ENCODE measurements around the gene MAFB. TPM values are rescaled to one million over a fixed set of nuclear protein-coding genes. Genes with fewer than 3 reads are reported as not detected.

Gene MAFB
- total RNA-seq, 1 experiment from 2014 or later, result 0.97 TPM

DNA sequence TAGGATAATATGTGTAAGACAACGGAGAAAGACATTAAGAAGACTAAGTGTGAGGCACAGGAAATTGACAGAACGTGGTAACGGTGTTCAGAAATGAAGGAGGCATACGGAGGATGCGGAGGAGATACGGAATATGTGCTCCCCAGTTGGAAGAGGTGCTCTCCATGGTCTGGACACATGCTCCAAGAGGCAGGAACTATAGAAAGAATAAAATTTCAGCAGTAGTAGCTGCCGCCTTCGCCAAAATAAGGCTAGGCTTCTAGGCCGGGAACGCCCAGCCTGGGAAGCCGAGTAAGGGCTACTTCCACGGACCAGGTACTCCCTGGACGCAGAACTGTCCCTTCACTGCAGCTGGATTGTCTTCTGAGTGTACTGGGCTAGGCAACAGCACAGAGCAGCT, 7.4 kb downstream of the MAFB start:
- no peak for DNase-seq (ENCODE audit: low read depth)

DNA sequence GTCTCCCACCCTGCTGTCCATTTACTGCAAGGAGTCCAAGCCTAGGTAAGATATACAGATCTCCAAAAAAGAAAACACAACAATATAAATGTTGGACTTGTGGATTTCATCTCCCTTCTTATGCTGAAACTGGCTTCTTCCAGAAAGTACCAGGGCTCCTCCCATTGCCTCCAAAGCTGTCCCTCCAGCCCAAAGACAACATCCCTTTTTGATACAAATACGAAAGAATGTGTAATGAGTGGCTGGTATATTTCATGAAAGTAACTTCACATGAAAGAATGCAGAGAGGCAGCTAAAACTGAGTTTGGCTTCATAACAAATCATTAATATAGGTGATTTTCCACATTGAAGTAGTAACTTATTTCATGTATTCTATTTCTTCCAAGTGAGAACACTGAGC, 7.9 kb downstream of the MAFB start:
- no peak for DNase-seq (ENCODE audit: low read depth)

DNA sequence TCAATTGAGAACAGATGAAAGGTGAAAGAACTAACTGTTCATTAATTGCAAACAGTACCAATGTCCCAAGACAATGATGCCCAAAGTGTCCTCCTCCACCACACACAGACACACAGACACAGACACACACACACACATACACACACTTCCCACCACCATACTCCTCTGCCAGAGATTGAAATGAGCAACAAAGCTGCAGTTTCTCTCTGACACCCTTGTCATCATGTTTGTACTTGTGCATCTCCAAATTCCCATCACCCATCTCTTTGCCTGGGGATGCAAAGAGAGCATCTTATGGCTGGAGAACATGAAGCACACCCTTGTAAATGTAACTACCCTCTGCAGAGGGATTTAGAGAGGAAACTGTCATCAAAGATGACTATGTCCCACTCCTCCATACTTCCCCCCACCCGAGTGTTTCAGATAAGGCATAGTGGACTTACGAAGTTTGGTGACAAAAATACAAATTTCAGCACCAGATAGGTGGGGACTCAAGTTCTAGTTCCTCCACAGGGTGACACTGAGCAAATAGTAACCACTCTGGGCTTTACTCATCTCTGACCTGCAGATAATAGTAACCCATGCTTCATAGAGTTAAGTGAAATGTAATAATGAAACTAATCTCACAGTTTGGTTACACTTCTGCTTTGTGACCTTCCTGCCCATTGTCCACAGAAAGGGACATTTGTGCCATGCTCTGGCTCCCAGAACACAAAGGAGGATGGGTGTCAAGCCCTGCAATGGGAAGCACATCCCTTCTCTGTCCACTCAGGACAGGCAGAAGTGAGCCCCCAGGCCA, 8.7 kb downstream of the MAFB start:
- no peak for DNase-seq (ENCODE audit: low read depth)

DNA sequence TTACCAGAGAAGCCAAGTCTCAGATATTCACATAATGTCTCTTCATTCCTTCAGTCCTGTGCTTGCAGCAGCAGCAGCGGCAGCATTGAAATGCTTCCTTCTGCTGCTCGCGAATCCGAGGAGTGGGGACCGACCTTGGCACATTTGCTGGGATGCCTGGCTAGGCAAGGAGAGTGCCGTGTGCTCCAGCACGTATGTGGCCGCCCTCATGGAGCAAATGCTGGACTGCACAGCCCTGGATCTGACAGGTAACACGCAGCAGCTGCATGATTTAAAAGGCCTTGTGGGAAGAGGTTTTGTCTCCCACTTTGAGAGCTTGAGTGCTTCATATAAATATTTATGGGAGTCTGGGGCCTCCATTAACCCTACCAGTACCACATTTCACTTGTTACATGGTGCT, 9.9 kb downstream of the MAFB start:
- DNase-seq (ENCODE audit: low read depth), result no peak

DNA sequence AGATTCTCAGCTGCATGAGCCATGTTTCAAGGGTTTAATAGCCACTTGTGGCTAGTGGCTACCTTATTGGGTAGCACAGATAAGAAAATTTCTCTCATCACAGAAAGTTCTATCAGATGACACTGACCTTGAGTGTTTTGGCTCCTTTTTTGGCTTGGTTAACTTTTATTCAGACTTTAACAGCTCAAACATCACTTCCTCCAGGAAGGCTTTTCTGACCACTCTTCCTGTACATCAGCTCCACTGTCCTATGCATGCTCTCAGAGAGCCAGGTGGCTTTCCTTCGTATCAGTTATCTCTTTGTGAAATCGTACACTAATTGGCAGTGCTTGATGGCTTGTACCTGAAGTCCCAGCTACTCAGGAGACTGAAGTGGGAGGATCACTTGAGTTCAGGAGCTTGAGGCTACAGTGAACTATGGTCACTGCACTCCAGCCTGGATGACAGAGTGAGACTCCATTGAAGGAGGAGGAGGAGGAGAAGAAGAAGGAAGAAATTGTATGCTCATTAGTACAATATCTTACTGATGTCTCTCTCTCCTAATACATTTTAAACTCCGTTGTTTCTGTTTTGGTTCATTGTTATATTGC, 10.7 kb downstream of the MAFB start:
- DNase-seq (ENCODE audit: low read depth), result no peak

DNA sequence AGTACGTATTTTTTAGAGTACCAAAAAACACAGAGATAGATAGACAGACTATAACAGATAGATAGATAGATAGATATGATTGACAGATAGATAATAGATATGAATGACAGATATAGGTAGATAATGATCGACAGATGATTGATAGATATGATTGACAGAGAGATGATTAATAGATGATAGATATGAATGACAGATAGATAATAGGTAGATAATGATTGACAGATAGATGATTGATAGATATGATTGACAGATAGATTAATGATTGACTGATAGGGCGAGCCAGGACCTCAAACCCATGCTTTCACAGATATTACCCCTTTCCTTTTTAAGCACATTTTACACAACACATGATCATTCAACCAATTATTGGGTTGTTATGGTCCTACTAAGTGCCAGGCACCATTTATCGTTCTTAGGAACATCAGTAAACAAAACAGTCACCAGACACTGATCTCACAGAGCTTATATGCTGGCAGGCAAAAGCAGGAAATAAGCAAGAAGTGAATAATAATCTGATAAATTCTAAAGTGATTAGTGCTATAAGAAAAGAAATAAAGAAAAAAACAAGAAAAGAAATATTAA, 11.6 kb downstream of the MAFB start:
- no peak for DNase-seq (ENCODE audit: low read depth)

DNA sequence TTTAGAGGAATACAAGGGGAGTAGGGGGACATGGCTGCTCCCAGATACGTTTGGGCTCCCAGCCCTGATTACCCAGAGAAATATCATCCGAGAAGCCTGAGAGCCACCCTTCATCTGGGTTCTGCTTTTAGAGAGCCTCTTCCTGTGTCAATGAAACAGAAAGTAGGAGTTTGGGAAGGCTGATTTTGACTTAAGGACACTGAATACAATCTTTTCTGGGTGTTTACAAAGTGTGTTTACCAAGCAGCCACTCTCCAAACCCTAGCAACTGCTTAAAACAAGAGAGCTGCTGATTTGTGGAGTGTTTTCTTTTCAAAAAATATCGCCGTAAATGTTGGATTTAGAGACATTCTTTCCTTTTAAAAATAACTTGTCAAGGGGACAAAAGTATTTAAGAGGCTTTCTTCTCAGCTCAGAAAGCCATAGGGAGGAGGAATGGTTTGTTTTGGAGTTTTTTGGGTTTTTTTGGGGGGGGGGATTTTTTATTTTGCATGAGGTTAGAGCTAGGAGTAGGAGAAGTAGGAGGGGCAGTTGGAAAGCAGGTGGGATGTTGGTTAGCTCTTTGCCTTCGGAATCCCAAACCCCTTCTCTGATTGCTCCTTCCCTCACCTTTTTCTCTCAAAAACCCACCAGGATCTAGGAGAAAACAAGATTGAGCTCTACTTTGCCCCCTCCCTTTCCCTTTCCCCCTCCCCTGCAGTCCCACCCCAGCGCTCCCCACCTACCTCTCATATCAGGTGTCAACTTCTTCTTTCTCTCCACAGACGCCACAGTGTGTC, 12.4 kb downstream of the MAFB start:
- DNase-seq (ENCODE audit: low read depth), result no peak

DNA sequence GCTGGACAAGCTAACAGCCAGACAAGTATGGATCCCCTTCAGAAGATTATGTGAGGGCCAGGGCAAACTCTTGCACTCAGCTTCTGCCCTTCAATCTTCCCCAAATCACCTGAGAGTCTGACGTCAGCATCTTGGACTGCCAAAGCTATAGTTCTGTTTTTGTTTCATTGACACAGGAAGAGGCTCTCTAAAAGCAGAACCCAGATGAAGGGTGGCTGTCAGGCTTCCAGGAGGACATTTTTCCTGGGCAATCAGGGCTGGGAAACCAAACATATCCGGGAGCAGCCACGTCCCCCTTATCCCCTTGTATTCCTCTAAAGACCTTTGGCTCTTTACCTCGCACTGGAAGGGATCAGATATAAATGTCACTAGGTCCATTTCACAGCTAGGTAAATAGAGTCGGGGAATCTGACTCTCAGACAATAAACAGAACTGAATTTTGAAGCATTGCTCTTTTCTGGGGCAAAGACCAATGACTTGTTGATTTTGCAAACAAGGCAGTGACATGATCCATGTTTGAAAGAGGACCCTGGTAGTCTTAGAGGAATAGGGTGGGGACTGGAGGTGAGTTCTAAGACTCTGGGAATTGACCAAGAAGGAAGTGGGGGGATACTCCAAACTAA, 13.3 kb downstream of the MAFB start:
- DNase-seq (ENCODE audit: low read depth), result no peak

DNA sequence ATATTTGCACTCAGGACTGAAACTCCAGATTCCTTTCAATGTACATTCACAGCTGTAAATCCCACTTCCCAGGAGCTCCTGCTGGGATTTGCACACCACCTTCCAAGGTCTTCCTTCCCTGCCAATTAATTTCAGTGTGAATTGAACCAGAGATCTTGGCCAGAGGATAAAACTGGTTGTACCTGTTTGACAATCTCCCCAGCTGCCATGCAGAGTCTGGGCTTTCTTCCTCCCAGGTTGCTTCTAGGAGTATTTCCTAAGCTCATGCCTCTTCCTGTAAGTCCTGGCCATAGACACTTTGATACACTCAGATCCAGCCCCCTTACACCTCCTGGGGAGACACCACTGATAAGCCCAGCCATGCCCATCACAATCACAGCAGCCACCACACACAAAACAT, 15.6 kb downstream of the MAFB start:
- no peak for DNase-seq (ENCODE audit: low read depth)

DNA sequence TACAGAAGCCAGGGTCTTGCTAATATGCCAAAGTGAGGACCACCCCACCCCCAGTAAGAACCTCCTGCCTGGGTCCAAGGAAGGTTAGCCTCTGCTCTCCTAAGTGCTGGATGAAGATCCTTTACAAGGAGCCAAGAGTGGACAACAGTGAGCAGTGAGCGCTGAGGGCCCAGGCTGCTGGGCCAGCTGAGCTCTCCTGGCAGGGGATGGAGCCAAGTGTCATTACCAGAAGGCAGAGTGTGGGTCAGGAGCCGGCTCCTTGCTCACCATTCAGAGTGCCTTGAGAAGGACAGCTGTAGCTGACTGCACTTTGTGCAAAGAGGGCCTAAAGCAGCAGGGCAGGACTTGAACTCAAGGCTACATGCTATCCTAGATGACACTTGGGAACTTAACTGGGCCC, 16.9 kb downstream of the MAFB start:
- DNase-seq (ENCODE audit: low read depth), result no peak

DNA sequence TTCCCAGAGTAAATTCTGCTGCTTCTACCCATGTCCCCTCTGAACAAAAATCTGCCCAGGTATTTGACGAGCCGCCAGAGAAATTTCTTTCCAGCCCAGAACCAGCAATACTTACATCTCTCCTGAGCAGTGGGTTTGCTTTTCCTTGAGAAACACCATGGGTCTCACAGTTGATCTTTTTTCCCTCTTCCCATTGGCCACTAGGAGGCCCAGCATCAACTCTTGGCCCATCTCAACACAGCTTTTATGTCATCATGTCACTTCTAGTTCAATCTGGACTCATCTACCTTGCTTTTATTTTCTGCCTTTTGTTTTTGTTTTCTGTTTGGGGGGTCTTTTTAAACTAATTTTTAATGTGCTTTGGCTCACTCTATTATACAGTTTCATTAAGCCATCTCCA, 18.8 kb downstream of the MAFB start:
- DNase-seq (ENCODE audit: low read depth), result no peak

DNA sequence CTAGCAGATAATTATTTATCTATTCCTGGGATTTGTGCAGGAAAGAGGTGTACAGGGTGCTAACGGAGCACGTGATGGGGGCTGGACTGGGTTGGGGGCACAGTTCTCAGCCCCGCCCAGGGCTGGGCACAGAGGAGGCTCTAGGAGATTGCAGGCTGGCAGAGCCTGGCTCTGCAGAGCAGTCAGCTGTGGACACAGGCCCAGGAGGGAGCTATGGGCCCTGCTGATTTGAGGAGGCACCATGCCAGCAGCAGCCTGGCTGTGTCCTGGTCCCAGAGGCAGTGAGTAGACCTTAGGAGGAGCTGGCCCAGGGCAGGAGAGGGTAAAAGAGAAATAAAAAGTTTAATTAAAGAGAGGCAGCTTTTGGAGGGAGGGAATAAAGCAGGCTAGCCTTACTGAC, 19.3 kb downstream of the MAFB start:
- no peak for DNase-seq (ENCODE audit: low read depth)

DNA sequence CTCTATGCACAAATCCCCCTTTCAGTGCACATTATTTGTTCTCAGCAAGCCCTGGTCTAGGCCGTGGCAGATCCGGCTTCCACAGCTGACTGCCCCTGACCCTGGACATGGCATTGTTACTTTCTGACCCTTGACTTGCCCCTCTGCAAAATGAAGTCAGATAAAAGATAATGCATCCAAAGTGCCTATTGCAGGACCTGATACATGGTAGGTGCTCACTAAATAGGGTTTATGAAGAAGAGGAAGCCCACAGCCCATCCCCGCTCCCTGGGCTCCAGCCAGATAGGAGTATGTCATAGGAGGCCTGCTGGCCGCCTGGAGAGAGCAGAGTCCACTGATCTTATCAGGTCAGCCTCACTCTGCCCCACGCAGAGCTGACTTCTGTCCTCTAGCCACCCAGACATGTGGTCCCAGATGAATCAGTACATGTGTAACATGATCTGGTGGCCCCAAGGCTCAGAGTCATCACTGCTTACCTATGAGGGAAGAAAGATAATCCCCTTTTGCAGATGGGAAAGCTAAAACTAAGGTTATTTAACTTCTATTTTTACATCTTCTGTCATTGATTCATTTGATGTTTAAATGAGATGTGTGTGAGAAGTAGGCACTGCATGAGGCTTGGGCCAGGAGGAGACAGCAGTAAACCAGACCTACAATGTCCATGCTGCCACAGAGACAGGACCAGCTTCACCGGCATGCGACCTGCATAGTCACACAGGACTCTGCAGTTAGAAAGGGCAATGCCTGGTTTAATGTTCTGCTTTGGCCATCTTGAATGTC, 20.4 kb downstream of the MAFB start:
- peak; percentile 69 for DNase-seq (ENCODE audit: low read depth)

DNA sequence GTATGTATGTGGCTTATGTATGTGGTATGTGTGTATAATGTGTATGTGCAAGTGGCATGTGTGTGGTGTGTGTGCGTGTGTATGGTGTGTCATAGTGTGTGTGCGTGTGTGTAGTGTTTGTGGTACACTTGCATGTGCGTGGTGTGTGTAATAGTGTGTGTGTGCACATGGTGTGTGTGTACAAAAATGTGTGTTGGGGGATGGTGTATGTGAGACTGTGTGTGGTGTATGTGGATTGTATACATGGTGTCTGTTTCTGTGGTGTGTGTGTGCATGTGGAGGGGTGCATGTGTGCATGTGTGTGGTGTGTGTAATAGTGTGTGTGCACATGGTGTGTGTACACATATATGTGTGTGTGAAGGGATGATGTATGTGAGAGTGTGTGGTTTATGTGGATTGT, 21.5 kb downstream of the MAFB start:
- no peak for DNase-seq (ENCODE audit: low read depth)

DNA sequence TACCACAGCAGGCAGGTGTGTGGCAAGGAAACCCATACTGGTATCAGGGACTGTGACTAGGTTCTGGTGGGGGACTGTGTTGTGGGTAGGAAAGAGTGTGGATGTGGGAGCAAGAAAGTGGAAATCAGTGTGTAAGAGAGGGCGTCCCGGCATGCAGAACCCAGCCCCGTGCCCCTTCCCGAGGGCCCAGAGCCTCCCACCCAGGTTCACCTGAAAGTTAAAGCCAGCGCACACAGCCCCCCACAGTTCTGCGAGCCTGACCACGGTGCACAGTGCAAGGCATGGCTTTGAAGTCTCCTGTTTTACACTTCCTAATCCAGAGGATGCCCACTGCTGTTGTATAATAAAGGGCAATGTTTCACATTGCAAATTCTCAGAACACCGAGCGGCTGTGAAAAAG, 22.7 kb downstream of the MAFB start:
- DNase-seq (ENCODE audit: low read depth), result no peak

DNA sequence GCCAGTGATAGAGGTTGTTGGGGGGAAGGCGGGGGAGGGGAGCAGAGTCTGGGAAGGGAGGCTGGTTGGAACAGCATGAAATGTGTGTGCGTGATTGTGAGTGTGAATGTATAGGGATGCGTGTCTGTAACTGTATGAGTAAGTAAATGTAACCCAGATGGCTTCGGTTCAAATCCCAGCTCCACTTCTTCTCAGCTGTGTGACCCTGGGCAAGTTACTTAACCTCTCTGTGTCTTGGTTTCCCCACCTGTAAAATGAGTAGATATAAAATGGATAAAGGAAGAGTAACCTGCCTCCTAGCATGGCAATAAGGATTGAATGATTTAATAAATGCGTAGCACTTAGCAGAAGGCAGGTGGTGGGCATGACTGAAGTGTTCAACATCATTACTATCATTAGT, 24.1 kb downstream of the MAFB start:
- DNase-seq (ENCODE audit: low read depth), result no peak

DNA sequence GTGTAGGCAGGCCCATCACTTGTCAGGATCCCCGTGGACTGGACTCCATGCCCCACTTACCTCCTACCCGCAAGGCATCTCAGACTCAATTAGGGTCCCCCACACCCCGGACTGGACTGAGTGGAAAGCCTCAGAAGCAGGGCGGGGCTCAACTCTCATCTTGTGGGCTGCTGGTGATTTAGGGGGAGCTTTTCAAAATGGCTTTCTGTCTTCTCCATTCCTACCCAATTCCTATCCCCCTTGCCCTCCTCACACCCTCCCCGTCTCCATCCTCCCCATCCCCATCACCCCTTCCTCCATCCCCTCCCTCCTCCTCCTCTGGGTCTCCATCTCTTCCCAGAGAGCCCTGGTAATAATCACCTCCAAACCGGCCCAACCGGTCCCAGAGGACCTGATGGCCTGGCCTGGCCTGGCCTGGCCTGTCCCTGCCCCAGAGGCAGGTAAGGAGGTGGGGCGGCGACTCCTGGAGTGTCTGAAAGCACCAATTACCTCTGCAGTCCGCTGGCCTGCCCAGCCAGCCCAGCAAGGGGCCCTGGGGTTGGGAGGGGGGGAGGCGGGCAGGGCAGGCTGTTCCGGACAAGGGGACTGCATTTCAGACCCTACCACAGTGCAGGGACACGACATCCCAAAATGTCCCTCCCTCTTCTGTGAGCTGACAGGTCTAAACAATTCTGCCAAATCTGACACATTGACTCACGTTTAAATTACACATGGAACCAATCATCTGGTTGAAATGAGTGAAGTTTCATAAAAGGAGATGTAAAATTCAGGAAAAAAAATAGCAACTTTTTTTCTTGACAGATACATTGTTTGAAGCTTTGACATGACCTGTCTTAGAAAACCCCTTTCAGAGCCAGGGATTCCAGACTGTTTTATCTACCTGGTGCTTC, 24.8 kb downstream of the MAFB start:
- no peak for DNase-seq (ENCODE audit: low read depth)

DNA sequence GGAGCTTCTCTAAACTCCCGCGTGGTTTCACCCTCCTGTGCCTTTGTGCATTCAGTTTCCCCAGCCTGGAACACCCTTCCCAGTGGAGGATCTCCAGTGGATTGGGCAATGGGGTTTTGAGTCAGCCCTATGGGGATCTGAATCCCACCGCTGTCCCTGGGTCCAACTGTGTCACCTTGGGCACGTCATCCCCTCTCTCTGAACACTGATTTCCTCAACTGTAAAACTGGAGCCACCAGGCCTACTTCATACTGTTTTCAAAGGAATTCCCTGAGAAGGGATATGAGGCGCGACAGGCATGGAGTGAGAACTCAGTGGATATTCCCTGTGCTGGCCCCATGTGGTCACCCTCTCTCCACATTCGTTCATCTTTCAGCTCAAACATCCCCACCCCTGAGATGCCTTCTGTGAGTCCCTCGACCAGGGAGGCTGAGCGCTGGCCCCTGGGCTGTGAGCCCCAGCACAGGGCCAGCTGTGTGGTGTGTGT, 25.7 kb downstream of the MAFB start:
- DNase-seq (ENCODE audit: low read depth), result no peak

DNA sequence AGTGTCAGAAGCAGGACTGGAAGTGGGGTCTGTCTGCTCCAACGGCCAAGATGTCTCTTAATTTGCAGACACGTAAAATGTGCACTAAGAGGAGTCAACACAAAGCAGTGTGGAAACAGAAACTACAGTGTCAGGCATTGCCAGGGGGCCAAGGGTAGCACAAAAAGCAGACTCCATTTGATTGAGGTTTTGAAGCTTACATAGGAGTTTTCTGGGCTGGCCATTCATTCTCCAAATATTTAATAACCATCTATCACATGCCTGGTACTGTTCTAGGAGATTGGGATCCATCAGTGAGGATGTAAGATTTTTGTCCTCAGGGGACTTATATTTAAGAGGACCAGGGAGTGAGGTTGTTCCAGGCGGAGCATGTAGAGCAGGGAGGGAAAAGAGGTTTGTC, 29.5 kb downstream of the MAFB start:
- DNase-seq (ENCODE audit: low read depth), result no peak

DNA sequence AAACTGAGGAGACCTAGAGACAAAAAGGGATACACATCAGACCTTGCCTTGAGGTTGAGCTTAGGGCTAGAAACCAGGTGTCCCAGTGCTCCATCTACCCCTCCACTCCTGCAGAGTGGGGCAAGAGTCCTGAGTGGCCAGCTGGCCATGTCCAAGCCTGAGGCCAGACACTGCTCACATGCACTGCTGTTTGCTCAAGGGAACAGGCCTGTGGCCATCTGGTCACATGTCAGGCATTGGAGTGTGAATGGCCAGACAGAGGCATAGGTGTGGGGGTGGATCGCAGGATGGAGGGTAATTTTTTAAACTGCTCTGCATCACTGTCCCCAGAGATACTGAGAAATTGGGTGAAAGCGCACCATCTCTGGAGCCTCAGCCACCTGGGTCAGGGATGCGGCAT, 30.5 kb downstream of the MAFB start:
- no peak for DNase-seq (ENCODE audit: low read depth)
